ENCODE results near the gene SPACA9.

Gene SPACA9

DNA sequence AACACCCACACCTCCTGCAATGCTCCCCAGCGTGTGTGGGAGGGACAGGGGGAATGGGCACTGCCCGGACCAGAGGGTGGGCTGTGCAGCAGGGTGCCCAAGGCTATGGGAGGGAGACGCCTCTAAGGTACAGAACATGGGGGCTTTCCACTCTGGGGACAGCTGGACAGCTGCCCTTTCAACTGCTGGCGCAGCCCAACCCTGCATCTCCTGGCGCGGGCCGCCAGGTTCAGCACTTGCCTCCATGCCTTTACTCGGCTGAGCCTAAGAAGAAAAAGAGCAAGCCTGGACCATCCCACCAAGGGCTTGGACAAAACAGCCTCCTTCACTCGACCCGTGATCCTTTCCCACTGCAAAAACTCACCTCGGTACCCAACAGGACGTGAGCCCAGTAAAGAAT lies 15.6 kb upstream of the SPACA9 start:
- DNase-seq (ENCODE audit: low spot score): no peak

DNA sequence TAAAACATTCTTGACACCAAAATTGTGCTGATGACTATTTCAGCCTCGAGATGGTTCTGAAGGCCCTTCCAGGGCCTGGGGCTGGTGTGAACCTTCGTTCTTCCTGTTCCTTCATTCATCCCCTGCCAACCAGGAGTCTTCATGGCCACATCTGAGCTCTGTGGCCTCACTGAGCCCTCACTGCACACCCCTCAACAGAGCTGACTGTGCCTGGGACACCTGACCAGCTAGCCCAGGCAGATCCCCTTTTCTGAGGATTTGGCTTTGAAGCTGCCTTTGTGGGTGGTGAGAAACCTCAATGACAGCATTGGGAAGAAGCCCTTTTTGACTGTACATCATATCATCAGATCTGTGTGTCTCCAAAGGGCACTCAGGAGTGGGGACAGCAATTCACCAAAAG lies 14.4 kb upstream of the SPACA9 start:
- no peak for DNase-seq (ENCODE audit: low spot score)

DNA sequence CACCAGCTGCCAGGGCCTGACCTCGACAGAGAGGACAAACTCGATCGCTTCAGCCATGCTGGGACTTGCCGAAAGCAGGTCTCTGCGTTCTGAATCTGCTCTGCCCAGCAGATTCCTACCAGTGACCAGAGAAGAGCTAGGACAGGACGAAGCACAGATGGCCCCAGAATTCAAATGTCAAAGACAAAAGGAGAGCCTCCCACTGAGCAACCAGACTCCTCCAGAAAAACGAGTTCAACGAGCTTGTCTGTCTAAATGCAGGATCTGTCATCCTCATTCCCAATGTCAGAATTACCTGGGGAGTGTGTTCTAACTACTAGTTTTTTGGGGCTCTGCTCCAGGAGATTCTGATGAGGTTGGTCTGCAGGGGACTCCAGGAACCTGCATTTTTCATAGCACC lies 14.0 kb upstream of the SPACA9 start:
- no peak for DNase-seq (ENCODE audit: low spot score)

DNA sequence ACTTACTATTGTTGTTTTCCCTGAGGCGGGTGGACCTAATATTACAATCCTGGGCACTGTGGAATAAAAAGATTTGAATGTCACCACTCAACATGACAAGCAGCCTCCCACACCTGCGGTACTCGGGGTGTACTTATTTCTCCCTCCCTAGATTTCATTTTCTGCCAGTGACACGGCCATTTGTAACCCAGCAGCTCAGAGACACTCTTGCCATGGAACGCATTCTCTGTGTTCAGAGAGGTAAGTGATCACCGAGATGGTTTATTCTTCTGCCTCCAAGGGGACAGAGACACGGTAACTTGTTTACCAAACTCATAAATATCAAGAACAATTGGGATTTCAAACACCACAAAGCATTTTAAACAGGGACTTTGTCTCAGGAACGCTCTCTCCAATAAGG lies 11.8 kb upstream of the SPACA9 start:
- no peak for DNase-seq (ENCODE audit: low spot score)

DNA sequence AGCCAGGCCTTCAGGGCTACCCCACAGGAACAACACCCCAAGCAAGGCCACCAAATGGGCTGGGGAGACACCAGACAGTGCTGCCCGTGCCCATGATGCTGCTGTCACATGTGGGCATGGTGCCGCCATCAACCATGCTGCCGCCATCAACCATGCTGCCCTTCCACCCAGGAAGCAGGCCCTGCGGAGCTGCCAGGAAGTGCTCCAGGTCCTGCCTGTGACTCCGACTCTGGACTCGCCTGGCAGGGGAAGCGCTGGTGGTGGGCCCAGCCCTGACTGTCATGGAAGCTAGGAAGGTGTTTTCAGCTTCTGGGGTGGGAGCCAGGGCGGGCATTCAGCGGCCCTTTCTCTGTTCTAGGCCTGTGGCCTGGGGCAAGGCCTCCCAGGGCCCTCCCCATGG lies 9.4 kb upstream of the SPACA9 start:
- no peak for DNase-seq (ENCODE audit: low spot score)

DNA sequence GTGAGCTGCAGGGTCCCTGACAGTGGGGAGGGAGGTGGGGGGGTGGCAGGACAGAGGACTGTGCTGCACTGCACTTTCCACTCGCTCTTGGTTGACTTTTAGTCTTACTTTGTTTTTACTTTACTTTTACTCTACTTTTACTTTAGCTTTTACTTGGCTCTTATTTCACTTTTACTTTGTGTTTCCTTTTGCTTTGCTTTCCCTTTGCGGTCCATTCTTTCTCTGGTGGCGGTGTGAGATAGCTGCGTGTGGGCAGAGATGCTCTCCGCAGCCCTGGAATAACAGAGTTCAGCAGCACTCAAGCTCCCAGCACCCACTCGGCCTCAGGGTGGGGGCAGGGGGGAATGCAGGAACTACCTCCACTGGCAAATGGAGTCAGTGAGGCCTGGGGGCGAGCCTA lies 5.3 kb upstream of the SPACA9 start:
- no peak for DNase-seq (ENCODE audit: low spot score)

DNA sequence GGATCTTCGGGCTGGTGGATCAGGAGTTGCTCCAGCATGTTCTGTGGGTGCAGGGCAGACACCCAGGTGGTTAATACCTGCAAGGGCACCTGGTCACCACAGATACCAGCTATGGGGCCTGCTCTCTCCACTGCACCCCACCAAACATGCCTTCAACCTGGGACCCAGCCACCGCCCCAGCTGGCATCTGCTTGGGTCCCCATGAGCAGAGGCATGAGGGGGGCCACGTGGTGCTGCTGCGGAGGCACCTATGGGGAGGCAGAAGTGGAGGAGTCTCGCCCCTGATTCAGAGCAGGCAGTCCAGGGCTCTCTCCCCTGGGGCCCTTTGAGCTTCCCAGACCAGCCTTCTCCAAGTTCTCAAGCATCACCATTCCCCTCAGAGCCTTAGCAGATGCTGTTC lies 3.5 kb upstream of the SPACA9 start:
- DNase-seq (ENCODE audit: low spot score): no peak

DNA sequence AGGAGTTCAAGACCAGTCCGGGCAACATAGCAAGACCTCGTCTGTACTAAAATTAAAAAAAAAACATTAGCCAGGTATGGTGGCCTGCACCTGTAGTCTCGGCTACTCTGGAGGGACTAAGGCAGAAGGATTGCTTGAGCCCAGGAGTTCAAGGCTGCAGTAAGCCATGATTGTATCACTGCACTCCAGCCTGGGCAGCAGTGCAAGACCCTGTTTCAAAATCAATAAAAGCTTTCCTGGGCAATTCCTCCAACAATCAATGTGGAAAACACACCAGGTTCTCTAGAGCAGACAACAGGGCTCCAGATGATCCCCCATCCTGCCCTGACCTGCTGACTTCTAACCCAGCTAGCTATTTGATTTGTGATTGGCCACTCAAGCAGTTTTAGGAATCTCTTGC lies 1.8 kb upstream of the SPACA9 start:
- no peak for DNase-seq (ENCODE audit: low spot score)

DNA sequence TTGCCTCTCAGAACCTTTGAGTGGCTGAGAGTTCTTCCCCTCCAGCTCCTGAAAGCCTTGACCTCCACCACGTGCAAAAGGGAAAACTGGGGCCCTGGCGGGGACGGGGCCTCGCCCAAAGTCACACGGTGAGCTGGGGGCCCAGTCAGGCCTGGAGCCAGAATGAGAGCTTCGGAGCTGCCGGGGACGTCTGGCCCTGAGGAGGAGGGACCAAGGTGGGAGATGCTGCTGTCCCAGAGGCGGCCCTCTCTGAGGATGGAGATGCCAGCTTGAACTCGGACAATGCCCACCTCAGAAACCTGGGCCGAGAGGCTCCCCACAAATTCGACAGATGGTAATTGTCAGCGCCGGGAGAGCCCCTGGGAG lies 1.3 kb upstream of the SPACA9 start:
- no peak for DNase-seq (ENCODE audit: low spot score)

DNA sequence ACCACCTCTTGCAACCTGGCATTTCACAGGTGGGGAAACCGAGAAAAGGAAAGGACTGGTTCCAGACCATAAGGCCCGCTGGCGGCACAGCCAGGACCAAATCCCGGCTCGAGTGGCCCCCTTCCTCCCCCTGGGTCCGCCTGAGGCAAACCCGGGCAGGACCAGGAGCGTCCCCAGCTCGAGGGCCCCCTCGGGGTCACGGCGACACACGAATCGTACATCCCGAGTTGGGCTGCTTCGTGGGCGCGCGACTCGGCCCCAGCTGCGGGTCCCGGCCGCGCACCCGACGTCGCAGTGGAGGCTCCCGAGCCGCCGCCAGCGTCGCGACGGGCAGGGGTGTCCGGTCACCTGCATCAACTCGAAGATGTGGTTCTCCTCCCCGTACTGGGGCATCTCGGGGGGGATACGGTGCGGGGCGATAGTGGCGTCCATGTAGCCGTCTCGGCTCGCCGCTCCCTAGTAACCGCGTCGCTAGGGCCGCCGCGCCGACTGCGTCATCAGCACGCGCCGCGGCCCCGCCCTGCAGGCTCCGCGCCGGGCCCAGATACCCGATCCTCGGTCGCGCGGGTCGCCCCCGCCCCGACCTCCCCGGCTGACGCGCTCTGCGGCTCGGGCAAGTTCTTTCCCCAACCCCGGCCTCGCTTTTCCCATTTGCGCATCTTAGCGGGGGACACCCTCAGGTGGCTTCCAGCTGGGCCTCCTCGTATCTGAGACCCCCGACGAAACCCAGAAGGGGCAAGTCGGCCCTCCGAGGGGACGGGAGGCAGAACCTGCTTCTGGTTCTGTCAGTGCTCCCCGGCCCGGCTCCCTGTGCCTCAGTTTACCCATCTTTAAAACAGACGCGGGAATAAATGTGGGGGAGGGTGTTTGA lies 639 bp upstream of the SPACA9 start, which contains the start of gene AK8:
Gene AK8, minus strand, starts transcription at position 461 of the 871 bp plus-strand sequence. Its CDS starts 29 bp downstream, at position 432.
- peak; percentile 76 for DNase-seq (ENCODE audit: low spot score)

DNA sequence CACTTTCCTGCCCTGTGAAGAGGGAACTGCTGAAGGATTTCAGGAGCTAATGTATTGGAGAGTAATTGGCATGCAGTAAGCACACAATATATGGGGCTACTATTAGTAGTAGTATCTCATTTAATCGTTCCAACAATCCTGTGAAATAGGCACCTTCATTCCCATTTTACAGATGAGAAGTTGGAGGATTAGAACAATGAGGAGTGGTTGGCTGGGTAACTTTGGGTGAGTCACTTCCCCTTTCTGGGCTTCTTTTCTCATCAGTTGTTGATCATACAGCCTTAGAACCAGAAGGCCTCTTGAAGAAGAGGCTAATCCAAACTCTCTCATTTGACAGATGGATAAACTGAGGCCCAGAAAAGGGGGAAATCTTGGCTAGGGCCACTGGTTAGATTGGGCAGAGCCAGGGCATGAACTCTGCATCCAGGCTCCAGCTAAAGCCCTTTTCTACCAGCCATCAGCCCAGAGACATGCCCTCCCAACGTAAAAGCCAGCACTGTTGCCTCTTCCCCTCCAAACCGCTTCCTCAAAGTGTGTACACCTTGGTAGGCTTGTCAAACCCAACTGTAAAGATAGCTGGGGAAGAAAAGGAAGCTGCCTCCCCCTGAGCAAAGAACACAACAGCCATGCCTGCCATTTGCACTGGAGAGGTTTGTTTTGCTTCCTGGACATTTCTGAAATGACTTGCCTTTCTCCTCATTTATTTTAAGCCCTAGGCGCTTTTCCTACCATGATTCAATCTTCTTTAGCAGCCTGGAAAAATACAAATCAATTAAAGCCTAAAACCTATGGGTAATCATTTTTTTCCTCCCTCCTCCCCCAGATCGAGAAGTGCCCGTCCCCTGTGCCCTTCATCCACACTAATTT lies 992 bp downstream of the SPACA9 start:
- DNase-seq (ENCODE audit: low spot score): no peak

DNA sequence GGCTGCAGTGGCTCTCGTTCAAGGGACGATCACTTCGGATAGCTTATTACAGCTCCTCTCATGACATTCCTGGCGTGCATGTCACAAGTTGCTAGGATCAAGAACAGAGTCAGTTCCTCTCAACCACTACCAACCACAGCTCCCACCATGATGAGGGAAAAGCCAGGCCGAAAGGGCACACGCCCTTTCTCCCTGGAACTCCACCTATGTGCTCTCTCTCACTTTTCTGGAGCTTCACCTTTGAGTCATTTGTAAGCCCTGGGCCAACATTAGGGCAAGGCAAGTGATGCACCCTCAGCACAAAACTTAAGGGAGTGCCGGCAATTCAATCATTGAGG lies 1.6 kb downstream of the SPACA9 start:
- no peak for DNase-seq (ENCODE audit: low spot score)

DNA sequence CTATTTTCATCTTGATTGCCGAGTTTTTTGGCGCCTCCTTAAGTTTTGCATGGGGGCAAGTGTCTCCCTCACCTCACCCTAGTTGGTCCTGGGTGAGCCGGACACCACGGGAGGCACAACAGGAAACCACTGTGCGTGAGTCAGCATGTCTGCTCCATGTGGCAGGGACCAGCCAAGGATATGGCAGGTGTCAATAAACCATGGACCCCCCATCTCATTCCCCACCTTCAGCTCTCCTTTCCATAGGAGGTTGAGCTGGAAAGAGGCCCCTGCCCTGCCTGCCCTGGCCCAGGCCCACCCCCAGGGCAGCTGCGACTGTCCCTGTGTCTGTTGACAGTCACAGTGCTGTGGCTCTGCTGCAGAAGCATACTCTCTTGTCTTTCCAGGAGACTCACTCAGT lies 3.1 kb downstream of the SPACA9 start:
- DNase-seq (ENCODE audit: low spot score): no peak

DNA sequence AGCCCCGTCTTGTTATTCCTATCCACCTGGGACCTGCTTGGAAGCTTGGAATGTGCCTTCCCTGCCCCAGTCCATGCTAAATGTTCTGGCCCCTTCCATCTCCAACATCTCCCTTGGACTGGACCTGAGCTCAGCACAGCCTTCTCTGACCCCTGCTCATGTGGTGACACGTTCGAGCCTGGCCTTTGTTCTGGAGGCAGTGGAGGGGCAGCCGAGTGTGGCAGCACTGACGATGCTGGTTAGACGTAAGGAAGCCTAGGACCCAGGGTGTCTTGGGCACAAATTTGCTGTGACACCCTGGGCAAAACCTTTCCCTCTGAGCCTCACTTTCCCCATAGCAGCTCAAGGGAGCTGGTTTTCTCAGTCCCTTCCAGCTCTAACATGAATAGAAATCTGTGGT lies 3.9 kb downstream of the SPACA9 start:
- DNase-seq (ENCODE audit: low spot score): no peak

DNA sequence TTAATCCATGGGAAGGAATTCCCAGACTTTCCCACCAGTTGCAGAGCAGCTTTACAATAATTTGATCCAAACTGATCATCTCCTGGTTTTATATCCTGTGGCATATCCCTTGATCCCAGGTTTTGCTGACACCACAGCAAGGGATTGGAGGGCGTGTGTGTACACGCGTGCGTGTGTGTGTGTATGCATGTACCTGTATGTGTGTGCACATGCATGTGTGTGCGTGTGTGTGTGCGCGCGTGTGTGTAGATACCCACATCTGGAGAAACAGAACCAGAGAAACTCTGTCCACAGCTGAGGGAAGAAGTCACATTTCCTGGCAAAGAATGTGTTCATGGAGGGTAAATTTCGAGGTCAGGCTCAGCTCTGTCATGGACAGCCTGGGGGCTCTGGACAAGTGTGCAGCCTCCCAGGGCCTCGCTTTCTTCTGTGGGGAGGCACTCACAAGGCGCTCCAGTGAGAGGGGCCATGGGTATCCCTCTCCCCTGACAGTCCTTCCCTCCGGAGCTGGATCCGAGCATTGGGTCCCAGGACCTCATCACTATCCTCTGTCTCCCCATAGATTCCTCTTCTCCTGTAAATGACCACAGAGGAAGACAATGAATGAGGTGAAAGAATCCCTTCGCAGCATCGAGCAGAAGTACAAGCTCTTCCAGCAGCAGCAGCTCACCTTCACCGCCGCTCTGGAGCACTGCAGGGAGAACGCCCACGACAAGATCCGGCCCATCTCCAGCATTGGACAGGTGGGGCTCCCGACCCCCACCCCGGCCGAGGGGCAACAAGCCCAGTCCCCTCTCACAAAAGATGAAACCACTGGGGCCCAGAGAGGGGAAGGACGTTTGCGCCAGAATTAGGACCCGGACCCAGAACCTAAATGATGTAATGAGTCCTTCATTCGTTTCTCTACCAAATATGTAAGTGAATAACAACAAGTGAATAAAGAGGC lies 4.9 kb downstream of the SPACA9 start:
- no peak for DNase-seq (ENCODE audit: low spot score)

DNA sequence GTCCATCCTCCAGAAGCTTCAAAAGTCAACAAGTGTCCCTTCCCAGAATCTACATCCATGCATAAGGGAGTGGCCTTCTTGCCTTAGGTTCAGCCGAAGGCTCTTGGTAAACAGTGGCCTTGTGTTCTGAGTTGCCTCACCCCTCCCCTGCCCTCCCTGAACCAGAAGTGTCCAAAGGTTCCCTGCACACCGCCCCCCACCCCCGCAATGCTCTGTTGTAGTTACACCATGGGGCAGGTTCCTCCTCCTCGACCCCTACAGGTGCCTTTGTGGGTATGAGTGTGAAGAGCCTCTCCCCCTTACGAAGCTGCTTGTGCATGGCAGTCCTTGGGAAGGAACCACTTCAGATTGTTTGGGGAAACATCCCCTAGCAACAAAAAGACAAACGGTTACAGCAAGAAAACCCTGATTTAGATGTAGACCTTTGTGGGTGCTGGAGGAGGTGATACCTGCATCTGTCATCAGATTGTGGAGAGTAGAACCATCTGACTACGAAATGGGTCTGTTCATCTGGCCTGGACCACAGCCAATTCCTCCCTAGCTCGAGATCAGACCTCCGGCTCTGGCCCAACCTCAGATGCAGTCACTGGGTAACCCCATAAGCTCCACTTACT lies 7.1 kb downstream of the SPACA9 start:
- DNase-seq (ENCODE audit: low spot score): peak; percentile 44

DNA sequence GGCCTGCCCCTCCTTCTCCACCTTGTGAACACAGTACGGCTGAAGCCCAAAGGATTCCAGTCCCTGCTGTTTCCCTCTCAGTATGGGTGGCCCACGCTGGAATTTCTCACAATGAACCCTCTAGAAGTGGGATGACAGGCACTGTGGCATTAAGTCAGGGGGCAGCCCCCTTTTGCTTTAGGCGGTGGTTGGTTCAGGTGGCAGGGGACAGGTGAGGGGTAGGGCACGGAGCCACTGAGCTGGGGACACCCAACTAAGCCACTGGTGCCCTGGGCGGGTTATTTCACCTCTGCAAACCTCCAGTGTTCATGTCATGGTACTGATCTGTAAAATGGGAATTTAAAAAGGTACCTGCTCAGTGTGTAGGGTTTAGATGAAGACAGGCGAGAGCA lies 7.6 kb downstream of the SPACA9 start:
- DNase-seq (ENCODE audit: low spot score): no peak

DNA sequence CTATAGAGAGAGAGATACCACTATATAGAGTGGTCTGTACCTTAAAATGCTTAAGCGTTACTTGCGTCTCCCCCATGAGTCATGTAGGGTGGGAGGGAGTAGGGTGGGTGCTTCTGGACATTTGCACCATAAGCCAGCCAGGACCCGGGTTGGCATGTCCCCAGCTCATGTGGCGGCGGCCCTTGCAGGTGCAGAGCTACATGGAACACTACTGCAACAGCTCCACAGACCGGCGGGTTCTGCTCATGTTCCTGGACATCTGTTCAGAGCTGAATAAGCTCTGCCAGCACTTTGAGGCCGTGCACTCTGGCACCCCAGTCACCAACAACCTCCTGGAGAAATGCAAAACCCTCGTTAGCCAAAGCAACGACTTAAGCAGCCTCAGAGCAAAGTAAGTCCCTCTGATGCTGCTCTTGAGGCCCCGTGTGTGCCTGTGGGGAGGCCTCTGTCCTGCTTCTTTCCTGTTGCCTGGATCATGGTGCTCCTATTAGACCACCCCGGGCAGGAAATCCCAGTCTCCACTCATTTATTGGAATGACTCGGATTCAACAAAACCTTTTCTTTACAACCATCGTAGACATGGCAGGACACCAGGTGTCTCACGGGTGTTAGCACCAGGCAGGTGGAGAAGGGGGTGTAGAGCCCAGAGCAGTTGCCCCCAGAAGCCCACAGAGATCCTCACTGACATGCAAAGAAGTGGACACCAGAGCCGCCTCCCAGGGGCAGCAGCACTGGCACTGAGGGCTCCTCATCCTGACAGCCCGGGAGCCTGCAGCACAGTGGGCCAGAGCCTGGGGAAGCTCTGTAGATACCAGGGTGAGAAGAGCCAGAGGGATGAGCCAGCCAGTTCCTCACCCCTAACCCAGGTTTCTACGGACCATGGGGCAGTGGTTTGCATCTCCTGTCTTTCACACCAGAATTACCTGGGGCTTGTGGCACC lies 8.8 kb downstream of the SPACA9 start:
- no peak for DNase-seq (ENCODE audit: low spot score)

DNA sequence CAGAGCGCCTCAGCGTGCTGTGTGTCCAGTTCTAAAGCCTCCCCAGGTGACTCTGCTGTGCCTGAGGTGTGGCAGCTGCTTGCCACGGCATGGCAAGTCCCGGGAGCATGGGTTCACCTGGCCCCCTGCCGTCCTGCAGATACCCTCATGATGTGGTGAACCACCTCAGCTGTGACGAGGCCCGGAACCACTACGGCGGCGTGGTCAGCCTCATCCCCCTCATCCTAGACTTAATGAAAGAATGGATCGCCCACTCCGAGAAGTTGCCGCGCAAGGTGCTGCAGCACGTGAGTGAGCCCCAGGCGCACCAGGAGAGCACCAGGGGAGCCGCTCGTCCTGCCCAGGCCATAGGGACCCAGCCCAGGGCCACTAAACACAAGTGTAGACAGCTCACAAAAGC lies 9.5 kb downstream of the SPACA9 start:
- DNase-seq (ENCODE audit: low spot score): no peak

DNA sequence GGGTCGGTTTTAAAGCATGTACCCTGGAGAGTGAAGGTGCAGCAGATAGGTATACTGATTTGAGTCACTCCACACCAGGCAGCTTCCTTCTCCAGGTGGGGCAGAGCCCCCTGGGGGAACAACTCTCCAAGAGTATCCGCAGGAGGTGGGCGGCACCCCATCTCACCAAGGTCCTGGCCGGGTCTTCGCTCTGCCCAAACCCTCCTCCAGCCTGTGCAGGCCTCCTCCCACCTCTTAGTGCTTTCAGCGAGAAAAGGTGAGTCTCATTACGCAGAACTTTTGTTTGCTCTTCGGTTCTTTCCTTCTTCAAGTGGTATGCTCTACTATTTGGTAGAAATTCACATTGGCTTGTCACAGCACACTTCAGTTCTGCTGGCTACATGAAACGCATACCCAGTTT lies 13.7 kb downstream of the SPACA9 start:
- no peak for DNase-seq (ENCODE audit: low spot score)

DNA sequence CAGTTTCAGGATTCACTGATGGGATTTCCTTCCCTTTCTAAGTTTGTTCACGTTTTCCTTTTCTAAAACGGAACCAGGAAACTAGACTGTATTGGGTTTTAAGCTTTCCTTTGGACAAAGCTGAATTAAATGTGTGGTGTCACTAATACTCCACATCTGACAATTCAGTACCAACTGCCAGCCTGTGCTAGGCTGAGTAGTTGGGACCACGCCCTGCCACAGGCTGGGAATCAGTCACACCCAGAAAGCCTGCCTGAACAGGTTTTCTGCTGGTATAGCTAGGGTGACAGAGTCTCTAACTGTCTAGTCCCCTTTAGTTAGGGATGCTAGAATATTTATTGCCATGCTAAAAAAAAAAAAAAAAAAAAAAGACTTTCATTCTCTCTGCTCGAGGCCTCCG lies 15.6 kb downstream of the SPACA9 start:
- DNase-seq (ENCODE audit: low spot score): no peak

All from NAMALWA (cell line).